Astrocyte (in vitro differentiated cells and primary cell): ENCODE data around the gene PCBP1. TPM values are rescaled to one million over a fixed set of nuclear protein-coding genes. Genes with fewer than 3 reads are reported as not detected.
"Not testable (repeated sequence)": the region's sequence is repeated elsewhere in the genome, so short reads cannot be mapped to it uniquely, and the experiment has no call there.

Experiments
- DNase-seq: peaks from one replicate; pipeline ENCODE4 v3.0.0-alpha.2; 2010; ENCODE audit warnings: low read depth
- FAIRE-seq: peaks from 2 replicates; lab custom pipeline; 2011; peaks lifted over from hg19 to GRCh38; lab: Jason Lieb, UNC
- H2AFZ ChIP-seq: 2 replicates; pipeline ENCODE4 v1.6.0; 2012; ENCODE audit warnings: low read depth, low read length, inconsistent platforms
- H3K27ac ChIP-seq: 2 replicates; pipeline ENCODE4 v1.5.1; 2011; ENCODE audit warnings: low read depth, low read length, inconsistent platforms
- H3K27me3 ChIP-seq: 2 replicates; pipeline ENCODE4 v1.6.0; 2011; ENCODE audit warnings: low read length, inconsistent platforms; ENCODE audit not compliant: insufficient read depth
- H3K36me3 ChIP-seq: 2 replicates; pipeline ENCODE4 v1.5.1; 2011; ENCODE audit warnings: low read length, inconsistent platforms; ENCODE audit not compliant: insufficient read depth
- H3K4me1 ChIP-seq: 2 replicates; pipeline ENCODE4 v1.5.1; 2011; ENCODE audit warnings: low read length, inconsistent platforms; ENCODE audit not compliant: insufficient read depth
- H3K4me2 ChIP-seq: 2 replicates; pipeline ENCODE4 v1.6.0; 2012; ENCODE audit warnings: low read length, inconsistent platforms
- H3K4me3 ChIP-seq: 2 replicates; pipeline ENCODE4 v1.5.1; 2011; ENCODE audit warnings: low read depth, mild to moderate bottlenecking, low read length, inconsistent platforms; ENCODE audit not compliant: insufficient read depth
- H3K79me2 ChIP-seq: 2 replicates; pipeline ENCODE4 v1.6.0; 2012; ENCODE audit warnings: mild to moderate bottlenecking, low read length, inconsistent platforms; ENCODE audit not compliant: insufficient read depth
- H3K9ac ChIP-seq: 2 replicates; pipeline ENCODE4 v1.6.0; 2012; ENCODE audit warnings: mild to moderate bottlenecking, low read length, inconsistent platforms
- H3K9me3 ChIP-seq: 2 replicates; pipeline ENCODE4 v1.5.1; 2012; ENCODE audit warnings: low read depth, mild to moderate bottlenecking, low read length, inconsistent platforms; ENCODE audit not compliant: insufficient read depth
- H4K20me1 ChIP-seq: 2 replicates; pipeline ENCODE4 v1.6.0; 2012; ENCODE audit warnings: low read length, inconsistent platforms; ENCODE audit not compliant: insufficient read depth
- H3K27ac Mint-ChIP-seq: one replicate; pipeline ENCODE4 v1.8.0; 2021; ENCODE audit warnings: mild to moderate bottlenecking, mixed read lengths; ENCODE audit not compliant: unreplicated experiment
- H3K27me3 Mint-ChIP-seq: one replicate; pipeline ENCODE4 v1.8.0; 2021; ENCODE audit warnings: low read depth, mixed read lengths; ENCODE audit not compliant: unreplicated experiment
- H3K36me3 Mint-ChIP-seq: one replicate; pipeline ENCODE4 v1.8.0; 2021; ENCODE audit warnings: low read depth, mixed read lengths; ENCODE audit not compliant: unreplicated experiment
- H3K4me1 Mint-ChIP-seq: one replicate; pipeline ENCODE4 v1.8.0; 2021; ENCODE audit warnings: low read depth, mixed read lengths; ENCODE audit not compliant: unreplicated experiment
- H3K4me3 Mint-ChIP-seq: one replicate; pipeline ENCODE4 v1.8.0; 2021; ENCODE audit warnings: mild to moderate bottlenecking, moderate library complexity, mixed read lengths; ENCODE audit not compliant: unreplicated experiment
- H3K9me3 Mint-ChIP-seq: one replicate; pipeline ENCODE4 v1.8.0; 2021; ENCODE audit warnings: mild to moderate bottlenecking, mixed read lengths; ENCODE audit not compliant: unreplicated experiment
- CTCF ChIP-seq: IDR thresholded peaks from 2 replicates; pipeline ENCODE4 v1.5.1; 2011; ENCODE audit warnings: low read depth, mild to moderate bottlenecking, inconsistent platforms, low read length, moderate library complexity; ENCODE audit not compliant: insufficient read depth
- EZH2 ChIP-seq: IDR thresholded peaks from 2 replicates; pipeline ENCODE4 v1.6.1; 2012; ENCODE audit warnings: mild to moderate bottlenecking, low read length, inconsistent platforms; ENCODE audit not compliant: insufficient read depth
- total RNA-seq: library from RNA; stranded (reverse); gene quantifications from 2 replicates; pipeline ENCODE4 v1.2.1, GENCODE V29; 2021

PCBP1 gene
- total RNA-seq, 1 donor from 2014 or later: 205 TPM

GRCh38 chr2:70103531-70104061 is 16.3 kb downstream of the PCBP1 start:
- no peak for DNase-seq
- Mint-ChIP-seq H3K27me3 (no peaks in the 10 kb centered on the region), H3K36me3 (no peaks in the 10 kb centered on the region), H3K9me3 (no peaks in the 10 kb centered on the region), H3K4me1 (peaks cover 16% of the 10 kb centered on the region), H3K4me3 (no peak overlapping the region), H3K27ac (no peak overlapping the region)
- Histone ChIP-seq H3K36me3 (no peaks in the 10 kb centered on the region), H2AFZ (no peak overlapping the region), H3K4me2 (no peak overlapping the region), H3K27me3 (no peaks in the 10 kb centered on the region), H3K4me3 (no peak overlapping the region), H3K9ac (no peak overlapping the region), H4K20me1 (no peaks in the 10 kb centered on the region), H3K9me3 (no peaks in the 10 kb centered on the region), H3K4me1 (peaks cover 12% of the 10 kb centered on the region), H3K79me2 (no peaks in the 10 kb centered on the region), H3K27ac (no peak overlapping the region)
- no peak for FAIRE-seq
- TF ChIP-seq EZH2 (no peak), CTCF (no peak)

GRCh38 chr2:70104231-70105111 is 17.2 kb downstream of the PCBP1 start:
- Histone ChIP-seq H2AFZ (peak overlapping the region; percentile 34), H3K9me3 (no peaks in the 10 kb centered on the region), H3K27me3 (no peaks in the 10 kb centered on the region), H3K36me3 (no peaks in the 10 kb centered on the region), H3K79me2 (no peaks in the 10 kb centered on the region), H3K9ac (peak overlapping the region; percentile 44), H3K4me1 (peaks cover 13% of the 10 kb centered on the region), H3K27ac (no peak overlapping the region), H3K4me3 (no peak overlapping the region), H4K20me1 (no peaks in the 10 kb centered on the region), H3K4me2 (peak overlapping the region; percentile 60)
- Mint-ChIP-seq H3K9me3 (no peaks in the 10 kb centered on the region), H3K36me3 (no peaks in the 10 kb centered on the region), H3K4me3 (no peak overlapping the region), H3K4me1 (peaks cover 20% of the 10 kb centered on the region), H3K27me3 (no peaks in the 10 kb centered on the region), H3K27ac (peak overlapping the region; percentile 63)
- FAIRE-seq: no peak
- TF ChIP-seq CTCF (no peak), EZH2 (no peak)
- DNase-seq: peak; percentile 48

GRCh38 chr2:70106138-70106537 is 18.9 kb downstream of the PCBP1 start:
- not testable (repeated sequence) for H3K27me3 Mint-ChIP-seq, H4K20me1 ChIP-seq, H3K9me3 Mint-ChIP-seq, H3K27me3 ChIP-seq, H3K27ac ChIP-seq, H3K4me3 ChIP-seq, H3K4me3 Mint-ChIP-seq, H3K4me2 ChIP-seq, H2AFZ ChIP-seq, H3K36me3 ChIP-seq, H3K36me3 Mint-ChIP-seq, H3K79me2 ChIP-seq, FAIRE-seq, H3K9ac ChIP-seq, H3K9me3 ChIP-seq, DNase-seq, H3K27ac Mint-ChIP-seq
- H3K4me1 ChIP-seq: peaks cover 13% of the 10 kb centered on the region
- H3K4me1 Mint-ChIP-seq: peaks cover 20% of the 10 kb centered on the region

GRCh38 chr2:70110397-70110796 is 23.1 kb downstream of the PCBP1 start:
- not testable (repeated sequence) for H2AFZ ChIP-seq, H3K27ac ChIP-seq, H3K4me3 ChIP-seq, H3K27me3 ChIP-seq, FAIRE-seq, H3K27me3 Mint-ChIP-seq, H3K9me3 ChIP-seq, H3K79me2 ChIP-seq, H3K36me3 Mint-ChIP-seq, H3K9me3 Mint-ChIP-seq, H3K4me3 Mint-ChIP-seq, H3K4me2 ChIP-seq, H3K9ac ChIP-seq, H4K20me1 ChIP-seq, H3K36me3 ChIP-seq, H3K27ac Mint-ChIP-seq, DNase-seq
- H3K4me1 Mint-ChIP-seq: peaks cover 29% of the 10 kb centered on the region
- H3K4me1 ChIP-seq: peaks cover 18% of the 10 kb centered on the region
